Tibial nerve (tissue), 4 donors: ENCODE results near the gene ALDH1A3.

ENCODE experiments used
- EP300 ChIP-seq, 2 donors: sonication (generic); formaldehyde crosslinking; IDR thresholded peaks; one replicate each; pipeline ENCODE4 v1.6.1; 2017; ENCODE audit warnings: antibody characterized with exemption in 2 of 2, mild to moderate bottlenecking in 1 of 2
- POLR2A ChIP-seq, 2 donors: fragments of 450-650 bp; IDR thresholded peaks; one replicate each; pipeline ENCODE4 v1.6.1; 2017; ENCODE audit warnings: antibody characterized with exemption in 2 of 2, mild to moderate bottlenecking in 2 of 2, moderate library complexity in 2 of 2
- TF ChIP-seq, protein P1 (sequence below), 5 experiments: fragments of 200-600 bp in 3 of 5; fragments of 450-650 bp in 2 of 5; sonication (generic) in 3 of 5; IDR thresholded peaks; one replicate each; pipeline ENCODE4 v1.5.1; 2016 to 2019; ENCODE audit warnings: antibody characterized with exemption in 5 of 5, mild to moderate bottlenecking in 3 of 5, moderate library complexity in 2 of 5

DNA sequence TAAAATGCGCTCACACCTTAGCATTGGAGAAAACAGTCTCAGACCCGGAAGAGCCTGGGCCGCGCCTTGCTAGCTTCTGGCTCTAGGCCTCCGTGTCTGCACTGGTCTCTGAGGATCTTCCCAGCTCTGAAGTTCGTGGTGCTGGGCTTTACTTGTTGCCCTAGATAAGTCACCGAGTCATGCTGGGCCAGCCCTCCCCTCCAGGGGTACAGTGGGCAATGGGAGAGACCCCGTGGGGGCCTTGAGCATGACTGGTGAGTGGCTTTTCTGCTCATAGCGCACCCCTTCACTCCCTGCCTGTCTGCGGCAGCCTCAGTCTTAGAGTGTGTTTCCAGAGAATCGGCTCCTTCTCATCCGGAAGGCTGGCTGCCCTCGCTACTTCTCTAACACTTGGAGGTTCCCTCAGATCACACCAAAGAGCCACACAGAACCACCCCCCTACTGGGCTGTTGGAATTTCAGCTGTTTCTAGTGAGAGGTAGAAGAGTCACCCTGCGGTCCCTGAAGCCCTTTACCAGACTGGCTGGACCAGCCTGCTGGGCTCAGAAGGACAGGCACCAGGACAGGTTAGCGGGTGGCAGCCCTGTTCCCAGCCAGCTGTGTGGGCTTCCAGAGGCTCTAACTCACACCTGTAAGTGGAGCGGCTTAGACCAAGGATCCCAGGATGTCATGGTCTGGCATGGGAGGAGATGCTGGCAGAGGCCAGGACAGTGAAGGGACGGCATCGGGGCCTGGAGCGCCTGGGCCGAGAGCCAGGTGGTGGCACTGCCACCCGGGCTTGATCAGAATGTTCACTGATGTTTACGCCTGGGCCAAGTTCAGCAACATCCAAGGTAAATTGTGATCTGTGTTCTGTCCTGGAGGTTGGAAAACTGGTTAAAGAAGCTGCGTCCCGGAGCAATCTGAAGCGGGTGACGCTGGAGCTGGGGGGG, 17.9 kb downstream of the ALDH1A3 start:
- TF ChIP-seq, protein P1, sequence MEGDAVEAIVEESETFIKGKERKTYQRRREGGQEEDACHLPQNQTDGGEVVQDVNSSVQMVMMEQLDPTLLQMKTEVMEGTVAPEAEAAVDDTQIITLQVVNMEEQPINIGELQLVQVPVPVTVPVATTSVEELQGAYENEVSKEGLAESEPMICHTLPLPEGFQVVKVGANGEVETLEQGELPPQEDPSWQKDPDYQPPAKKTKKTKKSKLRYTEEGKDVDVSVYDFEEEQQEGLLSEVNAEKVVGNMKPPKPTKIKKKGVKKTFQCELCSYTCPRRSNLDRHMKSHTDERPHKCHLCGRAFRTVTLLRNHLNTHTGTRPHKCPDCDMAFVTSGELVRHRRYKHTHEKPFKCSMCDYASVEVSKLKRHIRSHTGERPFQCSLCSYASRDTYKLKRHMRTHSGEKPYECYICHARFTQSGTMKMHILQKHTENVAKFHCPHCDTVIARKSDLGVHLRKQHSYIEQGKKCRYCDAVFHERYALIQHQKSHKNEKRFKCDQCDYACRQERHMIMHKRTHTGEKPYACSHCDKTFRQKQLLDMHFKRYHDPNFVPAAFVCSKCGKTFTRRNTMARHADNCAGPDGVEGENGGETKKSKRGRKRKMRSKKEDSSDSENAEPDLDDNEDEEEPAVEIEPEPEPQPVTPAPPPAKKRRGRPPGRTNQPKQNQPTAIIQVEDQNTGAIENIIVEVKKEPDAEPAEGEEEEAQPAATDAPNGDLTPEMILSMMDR (IDR thresholded peaks at IDR 0.05): no peak
- TF ChIP-seq POLR2A (IDR thresholded peaks at IDR 0.05) (no peak), EP300 (IDR thresholded peaks at IDR 0.05) (no peak)
